SK-N-SH (cell line): ENCODE data around the gene ZBTB49.

Experiments used
- CHD2 ChIP-seq: fragments of 150-350 bp; IDR thresholded peaks from 2 replicates; pipeline ENCODE4 v1.6.1; 2018; ENCODE audit warnings: low read length; ENCODE audit not compliant: partially characterized antibody
- CTCF ChIP-seq: fragments of 200-600 bp; sonication (generic); IDR thresholded peaks from 2 replicates; pipeline ENCODE4 v1.6.1; 2017; ENCODE audit warnings: antibody characterized with exemption, mild to moderate bottlenecking, moderate library complexity
- EP300 ChIP-seq, 2 experiments: IDR thresholded peaks; 2 replicates each; pipeline versions ENCODE4 v1.4.0 to v1.6.1; 2012; ENCODE audit warnings: borderline replicate concordance in 1 of 2, low read depth in 1 of 2, low read length in 1 of 2
- MAX ChIP-seq: IDR thresholded peaks from 2 replicates; pipeline ENCODE4 v1.4.0; 2012; ENCODE audit warnings: low read depth
- PBX3 ChIP-seq: IDR thresholded peaks from 2 replicates; pipeline ENCODE4; 2012
- RFX5 ChIP-seq: IDR thresholded peaks from 2 replicates; pipeline ENCODE4 v1.6.1; 2012; ENCODE audit warnings: mild to moderate bottlenecking, improper control_type of control experiment, low read length
- SMC3 ChIP-seq: IDR thresholded peaks from 2 replicates; pipeline ENCODE4 v1.6.1; 2012; ENCODE audit warnings: low read depth, low read length, improper control_type of control experiment
- TCF12 ChIP-seq: IDR thresholded peaks from 2 replicates; pipeline ENCODE4 v1.4.0; 2012

- TF ChIP-seq PBX3: no peak
- no peak for TF ChIP-seq TCF12
- TF ChIP-seq EP300 (IDR thresholded peaks at IDR 0.05; ENCODE audit: borderline replicate concordance in 1 of 2, low read depth in 1 of 2, low read length in 1 of 2): no peak
- TF ChIP-seq MAX: no peak
- TF ChIP-seq CHD2: no peak
- TF ChIP-seq CTCF: no peak
- TF ChIP-seq RFX5: no peak
- TF ChIP-seq SMC3: no peak
Observed at GRCh38 chr4:4358093-4358854, 68.2 kb downstream of the ZBTB49 start.
